ENCODE data around the gene MAP2K5. TPM values are rescaled to one million over a fixed set of nuclear protein-coding genes. Genes with fewer than 3 reads are reported as not detected.

Gene MAP2K5
- total RNA-seq, 1 experiment from 2014 or later, result 32.0 TPM

- H3K27ac ChIP-seq (ENCODE audit: low read length), result no peak overlapping the region
- no peaks in the 10 kb centered on the region for H3K9me2 ChIP-seq (replicated peaks; ENCODE audit: insufficient read depth, low read length)
- no peak overlapping the region for H2AFZ ChIP-seq (ENCODE audit: low read length)
- peaks cover 14% of the 10 kb centered on the region for H3K4me1 ChIP-seq (ENCODE audit: low read length)
- H3K9me3 ChIP-seq (ENCODE audit: low read length), result no peaks in the 10 kb centered on the region
- 0 out of 2 replicates have a peak, but pooled peaks cover 6% of the 10 kb centered on the region for H4K20me1 ChIP-seq (ENCODE audit: insufficient read depth, low read depth, low read length)
- H3K4me2 ChIP-seq (ENCODE audit: low read depth, low read length, poor library complexity, severe bottlenecking), result no peak overlapping the region
- no peak overlapping the region for H3K9ac ChIP-seq (ENCODE audit: low read length)
- DNase-seq, result no peak
- no peaks in the 10 kb centered on the region for H3K36me3 ChIP-seq (ENCODE audit: insufficient read depth, low read length)
- H3K79me2 ChIP-seq (ENCODE audit: low read length), result no peaks in the 10 kb centered on the region
- H3K27me3 ChIP-seq (ENCODE audit: low read length), result no peaks in the 10 kb centered on the region
- H3K4me3 ChIP-seq (ENCODE audit: low read length), result no peak overlapping the region
Observed at GRCh38 chr15:67821784-67822440, 279.4 kb downstream of the MAP2K5 start.

GRCh38 chr15:67822537-67823313, 280.2 kb downstream of the MAP2K5 start:
- peak overlapping the region; percentile 44; the same call in 1 of the 2 replicates for H3K9ac ChIP-seq (ENCODE audit: low read length)
- peak; percentile 42 for DNase-seq
- H3K9me2 ChIP-seq (replicated peaks; ENCODE audit: insufficient read depth, low read length), result no peaks in the 10 kb centered on the region
- H3K79me2 ChIP-seq (ENCODE audit: low read length), result no peaks in the 10 kb centered on the region
- H3K9me3 ChIP-seq (ENCODE audit: low read length), result no peaks in the 10 kb centered on the region
- 0 out of 2 replicates have a peak, but pooled peaks cover 6% of the 10 kb centered on the region for H4K20me1 ChIP-seq (ENCODE audit: insufficient read depth, low read depth, low read length)
- H3K36me3 ChIP-seq (ENCODE audit: insufficient read depth, low read length), result no peaks in the 10 kb centered on the region
- no peak overlapping the region for H3K27ac ChIP-seq (ENCODE audit: low read length)
- peaks cover 14% of the 10 kb centered on the region for H3K4me1 ChIP-seq (ENCODE audit: low read length)
- H2AFZ ChIP-seq (ENCODE audit: low read length), result no peak overlapping the region
- H3K4me2 ChIP-seq (ENCODE audit: low read depth, low read length, poor library complexity, severe bottlenecking), result peak overlapping the region; percentile 78
- peak overlapping the region; percentile 62 for H3K4me3 ChIP-seq (ENCODE audit: low read length)
- H3K27me3 ChIP-seq (ENCODE audit: low read length), result no peaks in the 10 kb centered on the region

GRCh38 chr15:67823314-67824196, 281.1 kb downstream of the MAP2K5 start:
- Histone ChIP-seq H3K79me2 (ENCODE audit: low read length) (no peaks in the 10 kb centered on the region), H4K20me1 (ENCODE audit: insufficient read depth, low read depth, low read length) (0 out of 2 replicates have a peak, but pooled peaks cover 6% of the 10 kb centered on the region), H3K36me3 (ENCODE audit: insufficient read depth, low read length) (no peaks in the 10 kb centered on the region), H3K4me3 (ENCODE audit: low read length) (peak overlapping the region; percentile 62), H3K9me3 (ENCODE audit: low read length) (no peaks in the 10 kb centered on the region), H3K4me1 (ENCODE audit: low read length) (peaks cover 14% of the 10 kb centered on the region), H3K27ac (ENCODE audit: low read length) (no peak overlapping the region), H3K9me2 (replicated peaks; ENCODE audit: insufficient read depth, low read length) (no peaks in the 10 kb centered on the region), H3K4me2 (ENCODE audit: low read depth, low read length, poor library complexity, severe bottlenecking) (peak overlapping the region; percentile 78), H2AFZ (ENCODE audit: low read length) (peak overlapping the region; percentile 36; the same call in 1 of the 2 replicates), H3K27me3 (ENCODE audit: low read length) (no peaks in the 10 kb centered on the region), H3K9ac (ENCODE audit: low read length) (peak overlapping the region; percentile 44; the same call in 1 of the 2 replicates)
- DNase-seq, result peak; percentile 51

- H3K9me2 ChIP-seq (replicated peaks; ENCODE audit: insufficient read depth, low read length), result no peaks in the 10 kb centered on the region
- no peaks in the 10 kb centered on the region for H3K79me2 ChIP-seq (ENCODE audit: low read length)
- no peaks in the 10 kb centered on the region for H3K9me3 ChIP-seq (ENCODE audit: low read length)
- H3K27me3 ChIP-seq (ENCODE audit: low read length), result no peaks in the 10 kb centered on the region
- H3K4me2 ChIP-seq (ENCODE audit: low read depth, low read length, poor library complexity, severe bottlenecking), result peak overlapping the region; percentile 78
- H3K4me3 ChIP-seq (ENCODE audit: low read length), result no peak overlapping the region
- no peaks in the 10 kb centered on the region for H3K36me3 ChIP-seq (ENCODE audit: insufficient read depth, low read length)
- peaks cover 14% of the 10 kb centered on the region for H3K4me1 ChIP-seq (ENCODE audit: low read length)
- no peak for DNase-seq
- no peak overlapping the region for H3K27ac ChIP-seq (ENCODE audit: low read length)
- no peak overlapping the region for H2AFZ ChIP-seq (ENCODE audit: low read length)
- H3K9ac ChIP-seq (ENCODE audit: low read length), result no peak overlapping the region
- 0 out of 2 replicates have a peak, but pooled peaks cover 6% of the 10 kb centered on the region for H4K20me1 ChIP-seq (ENCODE audit: insufficient read depth, low read depth, low read length)
Observed at GRCh38 chr15:67824197-67824968, 281.9 kb downstream of the MAP2K5 start.

GRCh38 chr15:67824976-67825880, 282.7 kb downstream of the MAP2K5 start, which contains the start of gene SKOR1:
Gene SKOR1, plus strand, starts transcription at chr15:67825509. Its CDS starts 94 bp downstream, at chr15:67825603.
- Histone ChIP-seq H4K20me1 (ENCODE audit: insufficient read depth, low read depth, low read length) (0 out of 2 replicates have a peak, but pooled peaks cover 6% of the 10 kb centered on the region), H3K27ac (ENCODE audit: low read length) (no peak within 1 kb of the TSS), H3K9me3 (ENCODE audit: low read length) (no peaks in the 10 kb centered on the region), H2AFZ (ENCODE audit: low read length) (no peak within 1 kb of the TSS), H3K9me2 (replicated peaks; ENCODE audit: insufficient read depth, low read length) (no peaks in the 10 kb centered on the region), H3K4me3 (ENCODE audit: low read length) (no peak within 1 kb of the TSS), H3K79me2 (ENCODE audit: low read length) (no peaks in the 10 kb centered on the region), H3K36me3 (ENCODE audit: insufficient read depth, low read length) (no peaks in the 10 kb centered on the region), H3K4me1 (ENCODE audit: low read length) (peaks cover 14% of the 10 kb centered on the region), H3K9ac (ENCODE audit: low read length) (no peak within 1 kb of the TSS), H3K27me3 (ENCODE audit: low read length) (no peaks in the 10 kb centered on the region), H3K4me2 (ENCODE audit: low read depth, low read length, poor library complexity, severe bottlenecking) (no peak within 1 kb of the TSS)
- no peak for DNase-seq

- Histone ChIP-seq H3K9ac (ENCODE audit: low read length) (no peak overlapping the region), H3K9me3 (ENCODE audit: low read length) (no peaks in the 10 kb centered on the region), H3K79me2 (ENCODE audit: low read length) (no peaks in the 10 kb centered on the region), H3K4me1 (ENCODE audit: low read length) (peaks cover 14% of the 10 kb centered on the region), H3K27ac (ENCODE audit: low read length) (no peak overlapping the region), H3K4me3 (ENCODE audit: low read length) (no peak overlapping the region), H3K9me2 (replicated peaks; ENCODE audit: insufficient read depth, low read length) (no peaks in the 10 kb centered on the region), H2AFZ (ENCODE audit: low read length) (no peak overlapping the region), H4K20me1 (ENCODE audit: insufficient read depth, low read depth, low read length) (0 out of 2 replicates have a peak, but pooled peaks cover 3% of the 10 kb centered on the region), H3K27me3 (ENCODE audit: low read length) (no peaks in the 10 kb centered on the region), H3K36me3 (ENCODE audit: insufficient read depth, low read length) (no peaks in the 10 kb centered on the region), H3K4me2 (ENCODE audit: low read depth, low read length, poor library complexity, severe bottlenecking) (no peak overlapping the region)
- no peak for DNase-seq
Observed at GRCh38 chr15:67825881-67826716, 283.6 kb downstream of the MAP2K5 start.

Data from Karpas-422 (cell line).